ENCODE measurements around the gene CD300A.

CD300A gene
- 1.4 to 8.6 reads per million in 2 experiments for total RNA-seq

- DNase-seq (ENCODE audit: low read depth), result no peak
These were observed at the start of gene CD300A for GRCh38 chr17:74466111-74466827. CD300A (plus strand) TSS chr17:74466634; CDS start chr17:74466704, 70 bp downstream.

- DNase-seq (ENCODE audit: low read depth), result no peak
These were observed 49.0 kb upstream of the CD300A start for GRCh38 chr17:74417178-74418045.

- no peak for DNase-seq (ENCODE audit: low read depth)
These were observed 46.5 kb upstream of the CD300A start for GRCh38 chr17:74419928-74420411.

GRCh38 chr17:74424117-74424516, 42.3 kb upstream of the CD300A start:
- DNase-seq (ENCODE audit: low read depth), result no peak

- no peak for DNase-seq (ENCODE audit: low read depth)
These were observed 41.8 kb upstream of the CD300A start for GRCh38 chr17:74424657-74425056.

GRCh38 chr17:74426551-74427047, 39.8 kb upstream of the CD300A start:
- no peak for DNase-seq (ENCODE audit: low read depth)

GRCh38 chr17:74427048-74427762, 39.2 kb upstream of the CD300A start:
- DNase-seq (ENCODE audit: low read depth), result no peak

GRCh38 chr17:74427763-74428153, 38.7 kb upstream of the CD300A start:
- no peak for DNase-seq (ENCODE audit: low read depth)

GRCh38 chr17:74429604-74430384, 36.6 kb upstream of the CD300A start:
- DNase-seq (ENCODE audit: low read depth), result no peak

GRCh38 chr17:74430385-74430705, 36.1 kb upstream of the CD300A start:
- DNase-seq (ENCODE audit: low read depth), result no peak

- DNase-seq (ENCODE audit: low read depth), result no peak
These were observed 35.5 kb upstream of the CD300A start for GRCh38 chr17:74430706-74431567.

- no peak for DNase-seq (ENCODE audit: low read depth)
These were observed 34.6 kb upstream of the CD300A start, which contains the start of gene GPRC5C for GRCh38 chr17:74431568-74432423. GPRC5C (plus strand) TSS chr17:74432088; CDS start chr17:74439777, 7,689 bp downstream.

- DNase-seq (ENCODE audit: low read depth), result no peak
These were observed 34.1 kb upstream of the CD300A start for GRCh38 chr17:74432424-74432690.

GRCh38 chr17:74432766-74433391, 33.6 kb upstream of the CD300A start:
- no peak for DNase-seq (ENCODE audit: low read depth)

- no peak for DNase-seq (ENCODE audit: low read depth)
These were observed 32.9 kb upstream of the CD300A start for GRCh38 chr17:74433421-74434121.

GRCh38 chr17:74435775-74436359, 30.6 kb upstream of the CD300A start:
- no peak for DNase-seq (ENCODE audit: low read depth)

- no peak for DNase-seq (ENCODE audit: low read depth)
These were observed 28.7 kb upstream of the CD300A start for GRCh38 chr17:74437702-74438101.

Data from T follicular helper cell (primary cell).